A673 (cell line): ENCODE measurements around the gene KCNH5. TPM values are rescaled to one million over a fixed set of nuclear protein-coding genes. Genes with fewer than 3 reads are reported as not detected.

Experiments used
- BruUV-seq: library from RNA; stranded (reverse); fragments of 400-500 nt; replicated peaks from 2 replicates; lab custom pipeline; 2021; lab: Mats Ljungman, UMichigan
- CTCF ChIA-PET: fragments of 300-600 bp; sonication (Branson Sonifier 250); formaldehyde crosslinking; loops from one replicate; lab custom pipeline; 2022; ENCODE audit warnings: antibody characterized with exemption; lab: Charles Lee
- POLR2A ChIA-PET: fragments of 300-600 bp; sonication (Branson Sonifier 250); formaldehyde crosslinking; loops from one replicate; lab custom pipeline; 2022; ENCODE audit warnings: antibody characterized with exemption; ENCODE audit not compliant: low non-redundant PET; lab: Charles Lee
- DNase-seq: peaks from one replicate; pipeline ENCODE4 v3.0.0-alpha.2; 2015; ENCODE audit warnings: low spot score
- H3K27ac ChIP-seq: fragments of 200-600 bp; sonication (generic); 2 replicates; pipeline ENCODE4 v1.5.1; 2016; ENCODE audit warnings: mixed run types, low read depth, mild to moderate bottlenecking, mixed read lengths, antibody characterized with exemption, low read length; ENCODE audit not compliant: poor library complexity, severe bottlenecking
- H3K27me3 ChIP-seq: fragments of 200-600 bp; sonication (generic); replicated peaks from 2 replicates; pipeline ENCODE4 v1.6.1; 2017; ENCODE audit warnings: mixed run types, low read depth, mild to moderate bottlenecking, mixed read lengths, antibody characterized with exemption, low read length; ENCODE audit not compliant: insufficient read depth, poor library complexity
- H3K36me3 ChIP-seq: fragments of 200-600 bp; sonication (generic); 2 replicates; pipeline ENCODE4 v1.6.1; 2016; ENCODE audit warnings: mixed run types, mild to moderate bottlenecking, mixed read lengths, antibody characterized with exemption, low read length; ENCODE audit not compliant: insufficient read depth, poor library complexity, severe bottlenecking
- H3K4me1 ChIP-seq: fragments of 200-600 bp; sonication (generic); 2 replicates; pipeline ENCODE4 v1.6.1; 2017; ENCODE audit warnings: mixed run types, mild to moderate bottlenecking, mixed read lengths, antibody characterized with exemption, low read length; ENCODE audit not compliant: insufficient read depth, poor library complexity, severe bottlenecking
- H3K4me3 ChIP-seq: fragments of 200-600 bp; sonication (generic); 2 replicates; pipeline ENCODE4 v1.5.1; 2016; ENCODE audit warnings: low read depth, mixed run types, mild to moderate bottlenecking, mixed read lengths, low read length; ENCODE audit not compliant: poor library complexity, severe bottlenecking
- H3K9me3 ChIP-seq: fragments of 200-600 bp; sonication (generic); 2 replicates; pipeline ENCODE4 v1.6.1; 2016; ENCODE audit warnings: mixed run types, low read depth, mild to moderate bottlenecking, mixed read lengths, antibody characterized with exemption, low read length; ENCODE audit not compliant: poor library complexity, severe bottlenecking
- CTCF ChIP-seq: fragments of 300-800, 200-600 bp; sonication (generic); conservative IDR thresholded peaks from 2 replicates; pipeline ENCODE4 v1.5.1; 2017; ENCODE audit warnings: low read depth, mild to moderate bottlenecking, antibody characterized with exemption, low read length, moderate library complexity, mixed read lengths
- EZH2 ChIP-seq: fragments of 200-600 bp; sonication (generic); IDR thresholded peaks from 2 replicates; pipeline ENCODE4 v1.6.1; 2017; ENCODE audit warnings: borderline replicate concordance, low read depth, mild to moderate bottlenecking, mixed read lengths, antibody characterized with exemption, low read length; ENCODE audit not compliant: poor library complexity, severe bottlenecking
- intact Hi-C: fragments of 100-400 bp; cut with micrococcal nuclease; formaldehyde crosslinking; loops from one replicate; pipeline ENCODE4 v1.10.0; 2022; ENCODE audit not compliant: unreplicated experiment
- total RNA-seq: library from RNA; stranded (reverse); gene quantifications from 2 replicates; pipeline ENCODE4 v1.2.3, GENCODE V29; 2021

KCNH5 gene
- total RNA-seq, 1 experiment from 2014 or later: 27.9 TPM

- TF ChIP-seq CTCF (no peak), EZH2 (no peak)
- H3K27ac ChIP-seq: no peak overlapping the region
- ChIA-PET CTCF (no interaction called here), POLR2A (no interaction called here)
- intact Hi-C loops: no loop called here
- peaks cover 9% of the 10 kb centered on the region for H3K4me1 ChIP-seq
- no peak overlapping the region for H3K4me3 ChIP-seq
- no peaks in the 10 kb centered on the region for H3K27me3 ChIP-seq
- DNase-seq: no peak
- BruUV-seq: no TSS peak
- no peaks in the 10 kb centered on the region for H3K9me3 ChIP-seq
- no peaks in the 10 kb centered on the region for H3K36me3 ChIP-seq
Observed at GRCh38 chr14:62886461-62886860, 158.8 kb downstream of the KCNH5 start.

GRCh38 chr14:62885451-62885850, 159.8 kb downstream of the KCNH5 start:
- TF ChIP-seq CTCF: no peak
- TF ChIP-seq EZH2: no peak
- H3K4me1 ChIP-seq: peaks cover 9% of the 10 kb centered on the region
- POLR2A ChIA-PET: no interaction called here
- H3K27me3 ChIP-seq: no peaks in the 10 kb centered on the region
- CTCF ChIA-PET: no interaction called here
- no peaks in the 10 kb centered on the region for H3K36me3 ChIP-seq
- H3K27ac ChIP-seq: no peak overlapping the region
- H3K9me3 ChIP-seq: no peaks in the 10 kb centered on the region
- DNase-seq: no peak
- intact Hi-C loops: no loop called here
- H3K4me3 ChIP-seq: no peak overlapping the region
- no TSS peak for BruUV-seq

GRCh38 chr14:62882967-62883366, 162.3 kb downstream of the KCNH5 start:
- TF ChIP-seq CTCF (no peak), EZH2 (no peak)
- ChIA-PET CTCF (no interaction called here), POLR2A (no interaction called here)
- DNase-seq: no peak
- H3K27ac ChIP-seq: no peak overlapping the region
- H3K9me3 ChIP-seq: no peaks in the 10 kb centered on the region
- intact Hi-C loops: no loop called here
- no TSS peak for BruUV-seq
- no peak overlapping the region for H3K4me3 ChIP-seq
- H3K27me3 ChIP-seq: no peaks in the 10 kb centered on the region
- H3K36me3 ChIP-seq: no peaks in the 10 kb centered on the region
- H3K4me1 ChIP-seq: no peaks in the 10 kb centered on the region
